GM12878 (cell line): ENCODE data around the gene SMC1B. TPM values are rescaled to one million over a fixed set of nuclear protein-coding genes. Genes with fewer than 3 reads are reported as not detected.

Source experiments
- ATAC-seq: fragments of 200-7000 bp; cut with Tn5 transposase; 3 replicates; pipeline ENCODE4 v1.9.1; 2020; ENCODE audit warnings: mild to moderate bottlenecking, moderate library complexity
- BruUV-seq: library from RNA; stranded (reverse); fragments of 400-500 nt; replicated peaks from 2 replicates; lab custom pipeline; 2021; lab: Mats Ljungman, UMichigan
- CTCF ChIA-PET: fragments of 300-600 bp; sonication (Branson Sonifier 250); formaldehyde crosslinking; extraction: SDS; loops from one replicate; lab custom pipeline; 2021; ENCODE audit warnings: inconsistent platforms; lab: Yijun Ruan, JAX
- POLR2A ChIA-PET: fragments of 350-600 bp; formaldehyde crosslinking; extraction: SDS; loops from one replicate; lab custom pipeline; 2021; ENCODE audit warnings: inconsistent platforms; lab: Charles Lee
- RAD21 ChIA-PET: fragments of 300-600 bp; sonication (Branson Sonifier 250); formaldehyde crosslinking; loops from one replicate; lab custom pipeline; 2023; ENCODE audit warnings: antibody characterized with exemption; ENCODE audit not compliant: unreplicated experiment; lab: Charles Lee
- SMC1A ChIA-PET: fragments of 300-600 bp; sonication (Branson Sonifier 250); formaldehyde crosslinking; loops from one replicate; lab custom pipeline; 2023; ENCODE audit not compliant: unreplicated experiment, uncharacterized antibody; lab: Charles Lee
- DNase-seq: peaks from one replicate; pipeline ENCODE4 v3.0.0-alpha.2; 2011; ENCODE audit warnings: low read depth, low spot score
- FAIRE-seq: peaks from 3 replicates; lab custom pipeline; 2011; peaks lifted over from hg19 to GRCh38; lab: Jason Lieb, UNC
- H2AFZ ChIP-seq: 2 replicates; pipeline ENCODE4 v1.6.0; 2011; ENCODE audit warnings: low read depth, low read length, control low read depth; ENCODE audit not compliant: control insufficient read depth
- H3K27ac ChIP-seq: 2 replicates; pipeline ENCODE4 v1.5.1; 2011; ENCODE audit warnings: control low read depth; ENCODE audit not compliant: control insufficient read depth, insufficient read depth
- H3K27me3 ChIP-seq, 2 experiments: replicated peaks in 1 of 2; 2 replicates each; pipeline versions ENCODE4 v1.6.0 to v1.6.1; 2011; ENCODE audit warnings: low read length in 1 of 2; ENCODE audit not compliant: control insufficient read depth in 2 of 2, insufficient read depth in 2 of 2
- H3K36me3 ChIP-seq, 2 experiments: 2 replicates each; pipeline ENCODE4 v1.5.1; 2011; ENCODE audit warnings: low read length in 1 of 2; ENCODE audit not compliant: control insufficient read depth in 2 of 2, insufficient read depth in 2 of 2
- H3K4me1 ChIP-seq: 2 replicates; pipeline ENCODE4 v1.6.1; 2011; ENCODE audit warnings: mild to moderate bottlenecking, low read length, moderate library complexity, mixed read lengths; ENCODE audit not compliant: control insufficient read depth, insufficient read depth
- H3K4me2 ChIP-seq: 2 replicates; pipeline ENCODE4 v1.6.0; 2011; ENCODE audit warnings: control low read depth; ENCODE audit not compliant: control insufficient read depth, insufficient read depth
- H3K4me3 ChIP-seq: fragments of 200-600 bp; sonication (generic); 2 replicates; pipeline ENCODE4 v1.5.1; 2016
- H3K79me2 ChIP-seq: 2 replicates; pipeline ENCODE4 v1.6.0; 2011; ENCODE audit warnings: low read length; ENCODE audit not compliant: control insufficient read depth, insufficient read depth
- H3K9ac ChIP-seq: 2 replicates; pipeline ENCODE4 v1.8.0; 2011; ENCODE audit warnings: low read length, control low read depth, mixed read lengths; ENCODE audit not compliant: control insufficient read depth, insufficient read depth
- H3K9me3 ChIP-seq: replicated peaks from 3 replicates; pipeline ENCODE4 v1.5.1; 2011; ENCODE audit warnings: mild to moderate bottlenecking, low read length; ENCODE audit not compliant: control insufficient read depth, insufficient read depth
- H4K20me1 ChIP-seq: 2 replicates; pipeline ENCODE4 v1.6.0; 2011; ENCODE audit not compliant: control insufficient read depth, insufficient read depth
- BCL3 ChIP-seq: IDR thresholded peaks from 2 replicates; pipeline ENCODE4 v1.6.1; 2011; ENCODE audit warnings: borderline replicate concordance, low read depth, mild to moderate bottlenecking, moderate library complexity, low read length; ENCODE audit not compliant: insufficient read depth, poor library complexity, severe bottlenecking
- CHD4 ChIP-seq: fragments of 200-600 bp; sonication (generic); IDR thresholded peaks from 2 replicates; pipeline ENCODE4 v1.6.1; 2016; ENCODE audit warnings: mild to moderate bottlenecking
- CUX1 ChIP-seq: IDR thresholded peaks from 2 replicates; pipeline ENCODE4 v1.6.1; 2012; ENCODE audit warnings: improper control_type of control experiment, low read depth, low read length; ENCODE audit not compliant: insufficient replicate concordance
- ETV6 ChIP-seq, 2 experiments: fragments of 450-650 bp in 1 of 2; IDR thresholded peaks in 1 of 2; conservative IDR thresholded peaks in 1 of 2; 2 replicates each; pipeline ENCODE4 v1.6.1; 2014; ENCODE audit warnings: antibody characterized with exemption in 1 of 2, borderline replicate concordance in 1 of 2, low read depth in 1 of 2, mild to moderate bottlenecking in 1 of 2, moderate library complexity in 1 of 2
- EZH2 ChIP-seq: IDR thresholded peaks from 2 replicates; pipeline ENCODE4 v1.6.1; 2012; ENCODE audit warnings: low read depth, mild to moderate bottlenecking, control low read depth, inconsistent platforms, low read length, borderline replicate concordance; ENCODE audit not compliant: control insufficient read depth
- IRF3 ChIP-seq: fragments of 450-650 bp; IDR thresholded peaks from 2 replicates; pipeline ENCODE4 v1.6.1; 2014; ENCODE audit warnings: mild to moderate bottlenecking
- MYB ChIP-seq: fragments of 150-350 bp; IDR thresholded peaks from 2 replicates; pipeline ENCODE4 v1.6.1; 2014; ENCODE audit warnings: mild to moderate bottlenecking, low read depth, low read length, borderline replicate concordance
- NKRF ChIP-seq: fragments of 450-650 bp; conservative IDR thresholded peaks from 2 replicates; pipeline ENCODE4 v1.6.1; 2017; ENCODE audit warnings: mild to moderate bottlenecking, moderate library complexity
- PML ChIP-seq: IDR thresholded peaks from 2 replicates; pipeline ENCODE4 v1.6.1; 2012; ENCODE audit warnings: low read length, inconsistent platforms
- RELA ChIP-seq: fragments of 450-650 bp; IDR thresholded peaks from 2 replicates; pipeline ENCODE4 v1.8.0; 2014; ENCODE audit warnings: borderline replicate concordance; ENCODE audit not compliant: partially characterized antibody
- SMAD5 ChIP-seq: IDR thresholded peaks from 2 replicates; pipeline ENCODE4 v1.6.1; 2016; ENCODE audit warnings: antibody characterized with exemption, low read depth
- TCF3 ChIP-seq: IDR thresholded peaks from 2 replicates; pipeline ENCODE4 v1.6.1; 2012; ENCODE audit warnings: low read depth, mild to moderate bottlenecking, low read length, borderline replicate concordance; ENCODE audit not compliant: insufficient read depth
- YBX1 ChIP-seq: fragments of 450-650 bp; IDR thresholded peaks from 2 replicates; pipeline ENCODE4 v1.6.1; 2016; ENCODE audit warnings: antibody characterized with exemption
- WGBS: methylation state at CpG from one replicate; pipeline ENCODE4 v1.1.6; 2016; ENCODE audit warnings: low lambda C conversion rate; ENCODE audit not compliant: insufficient replicate concordance, insufficient coverage; ENCODE audit errors: missing lambda C conversion rate; 5-methylcytosine and 5-hydroxymethylcytosine counted together
- in situ Hi-C: fragments of 300-500 bp; cut with MboI; formaldehyde crosslinking; loops from 9 replicates; pipeline ENCODE4 v1.14.3; 2018; ENCODE audit warnings: mixed read lengths
- intact Hi-C: fragments of 100-400 bp; cut with micrococcal nuclease; formaldehyde crosslinking; loops from one replicate; pipeline ENCODE4 v1.14.2; 2022; ENCODE audit not compliant: unreplicated experiment
- polyA plus RNA-seq, 11 experiments: library from polyadenylated mRNA; depleted of rRNA in 4 of 11; unstranded in 6 of 11; stranded (reverse) in 5 of 11; fragments of >200 nt; fragmentation: Nextera tagmentation in 4 of 11; fragmentation: Illumina TruSeq in 1 of 11; extraction: Ambion mirVana in 4 of 11; extraction: Trizol in 1 of 11; gene quantifications; 1 replicate in 1 of 11; 2 replicates in 10 of 11; pipeline versions ENCODE4 v1.2.1 to v1.2.3, GENCODE V29; 2011 to 2016; ENCODE audit warnings: inconsistent platforms in 2 of 11, missing spikeins in 2 of 11, low read depth in 1 of 11
- total RNA-seq, 4 experiments: library from RNA; depleted of rRNA in 3 of 4; stranded (reverse); fragments of >200 nt in 3 of 4; fragmentation: Illumina TruSeq in 1 of 4; extraction: Trizol in 1 of 4; gene quantifications; 2 replicates each; pipeline versions ENCODE4 v1.2.1 to v1.2.3, GENCODE V29; 2013 to 2021

Gene SMC1B
- total and polyA plus RNA-seq, 10 of the 15 experiments (the other 5 are each of a cell fraction or from before 2014, with no cell fraction given): not detected

GRCh38 chr22:45452565-45453379 is 39.4 kb upstream of the SMC1B start:
- no peak for ATAC-seq
- SMC1A ChIA-PET: no interaction called here
- FAIRE-seq: no peak
- TF ChIP-seq SMAD5 (no peak), MYB (no peak), TCF3 (no peak), CHD4 (no peak), IRF3 (no peak), RELA (no peak), EZH2 (no peak), ETV6 (conservative IDR thresholded peaks at IDR 0.05 in 1 of 2, IDR thresholded peaks at IDR 0.05 in 1 of 2; ENCODE audit: borderline replicate concordance in 1 of 2, low read depth in 1 of 2) (no peak), CUX1 (no peak), YBX1 (no peak), BCL3 (no peak), NKRF (no peak), PML (no peak)

More at GRCh38 chr22:45452565-45453379, 39.4 kb upstream of the SMC1B start:
- Histone ChIP-seq H3K4me1 (no peaks in the 10 kb centered on the region), H3K9ac (no peak overlapping the region), H3K4me2 (no peak overlapping the region), H3K79me2 (no peaks in the 10 kb centered on the region), H3K27me3 (no peaks in the 10 kb centered on the region; a peak in 2 of 4 replicates), H4K20me1 (no peaks in the 10 kb centered on the region), H3K4me3 (no peak overlapping the region), H3K36me3 (no peaks in the 10 kb centered on the region), H3K9me3 (no peaks in the 10 kb centered on the region), H2AFZ (no peak overlapping the region), H3K27ac (no peak overlapping the region)
- ChIA-PET CTCF (no interaction called here), RAD21 (no interaction called here), POLR2A (no interaction called here)
- DNase-seq: no peak
- WGBS: 14% methylated on average over 8 of the region's 8 CpGs
- intact Hi-C loops: no loop called here
- no TSS peak for BruUV-seq
- in situ Hi-C loops: loop anchor here (5.0 kb wide), 1 partner anchor 50 kb away; no protein-coding TSS in a partner anchor
